Measurements from ENCODE around the gene KAZN. TPM values are rescaled to one million over a fixed set of nuclear protein-coding genes. Genes with fewer than 3 reads are reported as not detected.

The KAZN gene
- polyA plus RNA-seq, 1 experiment, result 5.5 TPM

DNA sequence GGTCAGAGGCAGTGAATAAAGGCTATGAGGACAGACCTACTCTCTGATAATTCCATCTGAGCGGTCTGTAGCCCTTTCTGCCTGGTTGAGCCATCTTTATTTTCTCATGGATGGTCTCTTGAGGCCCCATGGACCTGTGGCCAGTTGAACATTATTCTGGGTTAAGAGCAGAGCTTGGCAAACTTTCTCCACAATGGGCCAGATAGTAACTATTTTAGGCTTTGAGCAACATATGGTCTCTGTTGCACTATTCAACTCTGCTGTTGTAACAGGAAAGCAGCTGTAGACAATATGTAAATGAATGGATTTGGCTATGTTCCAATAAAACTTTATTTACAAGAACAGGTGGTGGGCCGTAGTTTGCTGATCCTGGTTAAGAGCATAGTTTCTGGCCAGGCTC is 62.7 kb downstream of the KAZN start:
- DNase-seq (ENCODE audit: low read depth), result no peak
- ChIA-PET POLR2A (no interaction called here), CTCF (interaction anchor here (0.8 kb wide), 1 partner anchor 96 kb away, joined by 3 read pairs; no protein-coding TSS in a partner anchor)
- Histone ChIP-seq H3K4me3 (ENCODE audit: low read depth, low read length) (no peak overlapping the region), H3K36me3 (ENCODE audit: control insufficient read depth, insufficient read depth, low read length) (no peaks in the 10 kb centered on the region), H3K27me3 (ENCODE audit: control insufficient read depth, insufficient read depth, low read length) (no peaks in the 10 kb centered on the region)
- TF ChIP-seq, protein P1, sequence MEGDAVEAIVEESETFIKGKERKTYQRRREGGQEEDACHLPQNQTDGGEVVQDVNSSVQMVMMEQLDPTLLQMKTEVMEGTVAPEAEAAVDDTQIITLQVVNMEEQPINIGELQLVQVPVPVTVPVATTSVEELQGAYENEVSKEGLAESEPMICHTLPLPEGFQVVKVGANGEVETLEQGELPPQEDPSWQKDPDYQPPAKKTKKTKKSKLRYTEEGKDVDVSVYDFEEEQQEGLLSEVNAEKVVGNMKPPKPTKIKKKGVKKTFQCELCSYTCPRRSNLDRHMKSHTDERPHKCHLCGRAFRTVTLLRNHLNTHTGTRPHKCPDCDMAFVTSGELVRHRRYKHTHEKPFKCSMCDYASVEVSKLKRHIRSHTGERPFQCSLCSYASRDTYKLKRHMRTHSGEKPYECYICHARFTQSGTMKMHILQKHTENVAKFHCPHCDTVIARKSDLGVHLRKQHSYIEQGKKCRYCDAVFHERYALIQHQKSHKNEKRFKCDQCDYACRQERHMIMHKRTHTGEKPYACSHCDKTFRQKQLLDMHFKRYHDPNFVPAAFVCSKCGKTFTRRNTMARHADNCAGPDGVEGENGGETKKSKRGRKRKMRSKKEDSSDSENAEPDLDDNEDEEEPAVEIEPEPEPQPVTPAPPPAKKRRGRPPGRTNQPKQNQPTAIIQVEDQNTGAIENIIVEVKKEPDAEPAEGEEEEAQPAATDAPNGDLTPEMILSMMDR (IDR thresholded peaks at IDR 0.05; ENCODE audit: insufficient read depth, low read depth, low read length), result no peak

DNA sequence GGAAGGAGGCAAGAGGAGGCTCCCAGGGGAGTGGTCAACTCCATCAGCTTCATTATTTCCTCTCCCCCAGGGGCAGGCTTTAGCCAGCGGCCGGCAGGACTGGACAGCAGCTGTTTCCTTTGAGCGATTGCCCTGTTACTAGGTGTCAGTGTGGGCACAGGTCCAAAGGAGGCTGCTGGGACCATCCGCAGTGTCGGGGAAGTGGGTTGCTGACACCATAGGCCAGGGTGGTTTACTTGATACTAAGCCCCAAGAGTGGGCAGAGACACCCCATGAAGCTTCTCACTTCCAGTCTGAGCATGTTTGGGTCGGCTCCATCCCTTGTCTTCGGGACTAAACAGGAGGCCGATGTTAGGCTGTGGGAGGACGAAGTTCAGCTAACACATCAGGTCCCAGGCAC is 63.6 kb downstream of the KAZN start:
- Histone ChIP-seq H3K4me3 (ENCODE audit: low read depth, low read length) (no peak overlapping the region), H3K27me3 (ENCODE audit: control insufficient read depth, insufficient read depth, low read length) (no peaks in the 10 kb centered on the region), H3K36me3 (ENCODE audit: control insufficient read depth, insufficient read depth, low read length) (no peaks in the 10 kb centered on the region)
- DNase-seq (ENCODE audit: low read depth), result no peak
- ChIA-PET POLR2A (no interaction called here), CTCF (interaction anchor here (0.8 kb wide), 1 partner anchor 97 kb away, joined by 3 read pairs; no protein-coding TSS in a partner anchor)
- TF ChIP-seq, protein P1 (IDR thresholded peaks at IDR 0.05; ENCODE audit: insufficient read depth, low read depth, low read length), result no peak

DNA sequence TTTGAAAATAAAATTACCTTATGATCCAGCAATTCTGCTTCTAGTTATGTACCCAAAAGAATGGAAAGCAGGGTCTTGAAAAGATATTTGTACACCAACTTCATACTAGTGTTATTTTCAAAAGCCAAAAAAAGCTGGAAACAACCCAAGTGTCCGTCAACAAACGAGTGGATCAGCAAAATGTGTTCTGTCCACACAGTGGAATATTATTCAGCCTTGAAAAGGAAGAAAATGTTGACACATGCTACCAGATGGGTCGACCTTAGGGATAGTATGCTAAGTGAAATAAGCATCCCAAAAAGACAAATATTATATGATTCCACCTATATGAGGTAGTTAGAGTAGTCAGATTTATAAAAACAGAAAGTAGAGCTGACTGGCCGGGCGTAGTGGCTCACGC is 65.3 kb downstream of the KAZN start:
- POLR2A ChIA-PET, result no interaction called here

DNA sequence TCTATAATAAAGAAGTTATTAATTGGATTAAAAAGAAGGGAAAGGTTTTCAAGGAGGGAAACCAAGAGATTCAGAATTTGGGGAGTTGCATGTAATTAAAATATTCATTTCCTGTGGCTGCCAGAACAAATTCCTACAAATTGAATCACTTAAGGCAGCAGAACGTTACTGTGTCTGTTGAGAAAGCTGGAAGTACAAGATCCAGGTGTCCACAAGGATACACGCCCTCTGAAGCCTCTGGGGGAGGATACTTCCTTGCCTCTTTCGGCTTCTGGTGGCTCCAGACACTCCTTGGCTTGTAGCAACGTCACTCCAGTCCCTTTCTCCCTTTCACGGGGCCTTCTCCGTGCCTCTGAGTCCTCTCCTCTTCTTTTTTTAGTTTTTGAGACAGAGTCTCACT is 67.9 kb downstream of the KAZN start:
- ChIA-PET CTCF (no interaction called here), POLR2A (no interaction called here)
- TF ChIP-seq, protein P1 (IDR thresholded peaks at IDR 0.05; ENCODE audit: insufficient read depth, low read depth, low read length), result no peak
- H3K36me3 ChIP-seq (ENCODE audit: control insufficient read depth, insufficient read depth, low read length), result no peaks in the 10 kb centered on the region
- no peak for DNase-seq (ENCODE audit: low read depth)
- no peaks in the 10 kb centered on the region for H3K27me3 ChIP-seq (ENCODE audit: control insufficient read depth, insufficient read depth, low read length)
- H3K4me3 ChIP-seq (ENCODE audit: low read depth, low read length), result no peak overlapping the region

More for the DNA sequence above, 65.3 kb downstream of the KAZN start:
- no peak for DNase-seq (ENCODE audit: low read depth)
- Histone ChIP-seq H3K4me3 (ENCODE audit: low read depth, low read length) (no peak overlapping the region), H3K36me3 (ENCODE audit: control insufficient read depth, insufficient read depth, low read length) (no peaks in the 10 kb centered on the region), H3K27me3 (ENCODE audit: control insufficient read depth, insufficient read depth, low read length) (no peaks in the 10 kb centered on the region)
- TF ChIP-seq, protein P1 (IDR thresholded peaks at IDR 0.05; ENCODE audit: insufficient read depth, low read depth, low read length), result no peak
- CTCF ChIA-PET, result no interaction called here

DNA sequence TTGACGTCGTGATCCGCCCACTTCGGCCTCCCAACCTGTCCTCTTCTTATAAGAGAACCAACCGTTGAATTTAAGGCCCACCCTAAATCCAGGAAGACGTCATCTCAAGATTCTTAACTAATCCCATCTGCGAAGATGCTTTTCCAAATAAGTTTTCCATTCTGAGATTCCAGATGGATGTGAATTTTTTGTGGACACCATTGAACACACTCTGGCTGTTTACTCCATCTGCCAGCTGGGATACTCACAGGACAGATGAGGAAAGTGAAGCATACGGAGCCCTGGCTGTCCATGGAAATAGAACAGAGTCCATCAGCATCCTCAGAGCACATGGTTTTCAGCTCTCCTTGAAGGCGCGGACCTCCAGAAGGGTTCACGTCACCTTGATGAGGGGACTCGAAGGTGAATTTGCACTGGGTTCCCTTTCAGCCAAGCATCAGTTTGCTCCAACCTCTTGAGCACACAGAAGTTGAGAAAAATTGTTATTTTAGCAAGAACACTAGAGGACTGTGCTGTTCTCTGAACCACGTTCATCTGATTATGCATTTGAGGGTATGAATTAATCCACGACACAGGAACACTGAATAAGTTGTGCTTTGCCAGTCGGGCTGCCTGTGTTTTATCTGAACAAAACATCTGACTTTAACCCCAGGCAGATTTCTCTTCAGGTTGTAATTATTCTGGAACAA is 68.6 kb downstream of the KAZN start:
- Histone ChIP-seq H3K4me3 (ENCODE audit: low read depth, low read length) (no peak overlapping the region), H3K36me3 (ENCODE audit: control insufficient read depth, insufficient read depth, low read length) (no peaks in the 10 kb centered on the region), H3K27me3 (ENCODE audit: control insufficient read depth, insufficient read depth, low read length) (no peaks in the 10 kb centered on the region)
- CTCF ChIA-PET, result no interaction called here
- no peak for DNase-seq (ENCODE audit: low read depth)
- TF ChIP-seq, protein P1 (IDR thresholded peaks at IDR 0.05; ENCODE audit: insufficient read depth, low read depth, low read length), result no peak
- POLR2A ChIA-PET, result no interaction called here

All from BJ (cell line).